ENCODE results near the gene ALDH5A1.
"Not testable (repeated sequence)": the region's sequence is repeated elsewhere in the genome, so short reads cannot be mapped to it uniquely, and the experiment has no call there.

Gene ALDH5A1

DNA sequence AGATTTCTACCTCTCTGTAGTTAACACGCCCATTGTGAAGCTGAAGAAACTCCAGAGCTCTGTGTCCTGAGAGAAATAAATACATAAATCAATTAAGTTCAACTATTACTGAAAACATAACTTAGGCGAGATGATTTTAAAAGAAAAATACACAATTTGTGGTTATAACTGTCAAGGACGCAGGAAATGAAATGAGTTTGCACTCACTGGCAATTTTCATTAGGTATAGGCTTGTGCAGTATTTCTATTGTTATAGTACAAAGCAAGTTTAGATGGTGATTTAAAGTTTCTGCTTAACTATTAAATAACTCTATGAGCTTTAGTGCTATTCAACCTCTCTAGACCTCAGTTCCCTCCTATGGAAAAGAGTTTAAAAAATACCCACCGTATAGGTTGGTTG is 8.7 kb upstream of the ALDH5A1 start:
- no peak for DNase-seq (ENCODE audit: low spot score)

DNA sequence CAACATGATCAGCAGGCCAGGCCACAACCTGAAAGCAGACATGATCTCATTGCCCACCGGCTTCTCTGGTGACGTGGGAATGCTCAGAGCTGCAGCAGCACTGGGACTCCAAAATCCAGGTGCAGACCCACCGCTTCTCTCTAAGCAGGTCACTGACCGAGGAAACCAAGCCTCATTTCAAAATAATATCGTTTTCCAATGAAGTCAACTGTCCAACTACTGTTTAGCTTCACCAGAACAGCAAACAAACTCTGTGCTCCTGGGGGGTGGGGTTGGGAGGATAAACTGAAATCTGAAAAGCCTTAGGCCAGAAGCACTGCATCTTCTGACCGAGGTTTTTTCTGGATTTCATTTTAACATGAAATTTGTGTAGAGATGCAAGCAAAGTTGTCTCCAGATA is 5.3 kb upstream of the ALDH5A1 start, which contains the start of gene GPLD1:
GPLD1 (minus strand) TSS at position 109 of the 400 bp plus-strand sequence; CDS start at position 42, 67 bp downstream.
- DNase-seq (ENCODE audit: low spot score): no peak

DNA sequence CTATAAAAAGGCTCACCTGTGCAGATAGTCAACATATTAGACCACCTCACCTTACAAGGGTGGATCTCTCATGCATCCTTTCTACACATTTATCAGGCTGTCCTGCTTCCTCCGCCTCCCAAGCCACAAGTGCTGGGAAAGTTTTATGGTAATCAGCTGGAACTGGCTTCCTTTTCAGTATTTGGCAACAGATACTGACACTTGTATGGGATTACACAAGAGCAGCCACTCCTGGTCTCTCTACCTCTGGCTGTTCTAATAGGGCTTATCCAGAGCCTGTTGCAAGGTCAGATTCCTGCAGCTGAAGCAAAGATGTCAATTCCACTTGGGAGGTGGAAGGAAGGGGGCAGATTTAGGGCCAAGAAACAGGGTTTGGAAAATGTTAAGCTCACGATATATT is 4.9 kb upstream of the ALDH5A1 start:
- no peak for DNase-seq (ENCODE audit: low spot score)

DNA sequence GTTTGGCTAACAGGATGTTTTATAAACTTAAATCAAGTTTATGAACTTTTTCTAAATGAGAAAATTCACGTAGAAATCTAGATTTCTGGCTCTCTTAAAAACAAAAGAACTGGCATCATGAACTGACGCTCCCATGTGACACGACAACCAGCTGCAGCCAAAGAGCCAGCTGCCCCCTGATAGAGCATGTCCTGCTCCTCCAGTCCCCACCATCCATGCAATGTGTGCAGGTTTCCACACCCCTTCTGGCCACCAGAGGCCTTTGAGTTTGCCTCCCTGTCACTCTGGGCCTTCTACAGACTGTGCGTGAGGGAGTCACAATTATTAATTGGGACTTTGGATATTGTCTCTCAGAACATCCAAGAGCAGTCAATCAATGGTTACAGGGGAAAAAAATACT is 3.8 kb upstream of the ALDH5A1 start:
- DNase-seq (ENCODE audit: low spot score): no peak

DNA sequence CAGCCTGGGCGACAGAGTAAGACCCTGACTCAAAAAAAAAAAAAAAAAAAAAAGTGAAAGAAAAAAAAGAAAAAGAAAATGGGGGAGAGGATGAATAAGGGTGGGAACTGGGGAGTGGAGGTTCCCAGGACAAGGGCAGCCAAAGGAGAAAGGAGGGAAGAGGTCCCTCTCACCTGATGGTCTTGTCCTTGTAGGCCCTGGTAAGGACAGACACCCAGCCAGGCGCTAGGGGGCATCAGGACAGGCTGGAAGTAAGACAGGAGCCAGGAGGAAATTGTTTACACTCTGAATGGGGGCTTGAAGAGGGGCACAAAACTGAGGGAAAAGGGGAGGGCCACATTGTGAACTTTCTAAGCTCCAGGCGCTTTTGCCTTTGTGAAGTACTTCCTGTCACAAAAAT is 2.3 kb upstream of the ALDH5A1 start:
- peak; percentile 23 for DNase-seq (ENCODE audit: low spot score)

DNA sequence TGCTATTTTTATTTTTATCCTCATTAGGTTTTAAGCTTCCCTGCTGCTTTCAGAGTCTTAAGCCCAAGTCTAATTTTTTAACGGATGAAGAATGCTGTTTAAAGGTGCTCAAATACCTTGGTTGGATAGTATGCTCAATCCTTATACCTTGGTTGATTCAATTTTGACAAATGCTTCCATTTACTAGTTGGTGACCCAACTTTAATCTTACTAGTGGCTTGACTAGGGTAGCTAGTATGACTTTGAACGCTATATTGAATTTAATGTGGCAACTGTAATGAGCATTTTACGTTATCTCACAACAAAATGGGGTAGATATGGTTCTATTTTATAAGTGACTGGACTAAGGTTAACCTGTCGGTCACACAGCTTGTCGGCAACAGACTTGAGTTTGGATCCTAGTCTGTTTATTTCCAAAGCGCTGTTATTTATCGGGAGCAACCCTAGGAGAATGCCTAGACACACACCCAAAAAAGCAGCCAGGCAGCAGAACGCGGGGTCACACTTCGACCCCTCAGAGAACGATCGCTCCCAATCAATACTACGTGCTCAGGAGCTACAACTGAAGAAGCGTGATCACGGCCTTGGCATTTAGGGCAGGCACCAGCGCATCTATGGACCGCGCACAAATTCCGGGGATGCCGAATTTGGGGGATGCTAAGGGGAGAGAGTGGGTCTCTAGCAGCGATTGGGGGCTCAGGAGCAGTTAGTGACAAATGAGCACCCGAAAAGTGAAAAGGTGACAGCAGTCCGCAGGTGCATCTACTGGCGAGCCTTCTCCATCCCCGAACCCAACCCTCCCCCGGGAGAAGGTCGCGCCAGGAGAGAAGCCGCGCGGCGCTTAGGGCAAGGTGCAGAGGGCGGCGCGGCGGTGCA is 586 bp upstream of the ALDH5A1 start:
- no peak for DNase-seq (ENCODE audit: low spot score)

DNA sequence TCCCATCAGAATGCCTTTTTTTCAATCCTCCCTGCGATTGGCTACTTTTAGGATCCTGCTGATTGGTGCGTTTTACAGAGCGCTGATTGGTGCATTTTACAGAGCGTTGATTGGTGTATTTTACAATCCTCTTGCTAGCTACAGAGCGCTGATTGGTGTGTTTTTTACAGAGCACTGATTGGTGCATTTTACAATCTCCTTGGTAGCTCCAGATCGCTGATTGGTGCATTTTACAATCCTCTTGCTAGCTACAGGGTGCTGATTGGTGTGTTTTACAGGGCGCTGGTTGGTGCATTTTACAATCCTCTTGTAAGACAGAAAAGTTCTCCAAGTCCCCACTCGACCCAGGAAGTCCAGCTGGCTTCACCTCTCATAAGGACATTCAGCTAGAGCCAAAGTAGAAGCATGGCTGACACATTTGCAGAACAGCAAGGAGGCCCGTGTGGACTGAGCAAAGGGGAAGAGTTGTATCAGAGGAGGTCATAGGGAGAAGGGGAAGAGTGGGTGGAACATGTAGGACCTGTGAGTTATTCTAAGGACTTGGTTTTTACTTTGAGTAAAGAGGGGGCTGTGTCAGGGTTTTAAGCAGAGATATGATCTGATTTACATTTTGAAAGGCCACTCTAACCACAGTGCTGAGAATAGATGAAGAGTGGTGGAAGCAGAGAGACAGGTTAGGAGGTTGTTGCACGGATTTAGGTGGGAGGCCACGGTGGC is 2.6 kb downstream of the ALDH5A1 start:
- DNase-seq (ENCODE audit: low spot score): no peak

DNA sequence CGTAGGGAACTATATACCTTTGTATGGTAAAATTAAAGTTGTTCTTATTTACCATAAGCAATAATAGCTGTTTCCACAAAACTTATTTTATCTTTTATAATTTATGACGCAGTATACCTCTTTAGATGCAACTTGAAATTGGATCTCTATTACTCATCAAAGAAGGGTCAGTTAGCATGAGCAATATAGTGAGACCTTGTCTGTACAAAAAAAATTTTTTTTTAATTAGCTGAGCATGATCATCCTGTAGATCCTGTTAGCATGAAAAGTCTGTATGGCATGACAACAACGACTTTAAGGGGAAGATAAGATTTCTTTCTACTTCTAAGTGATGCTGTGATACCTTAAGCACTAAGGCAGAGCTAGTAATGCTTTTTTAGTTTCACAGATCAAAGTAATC is 5.9 kb downstream of the ALDH5A1 start:
- no peak for DNase-seq (ENCODE audit: low spot score)

DNA sequence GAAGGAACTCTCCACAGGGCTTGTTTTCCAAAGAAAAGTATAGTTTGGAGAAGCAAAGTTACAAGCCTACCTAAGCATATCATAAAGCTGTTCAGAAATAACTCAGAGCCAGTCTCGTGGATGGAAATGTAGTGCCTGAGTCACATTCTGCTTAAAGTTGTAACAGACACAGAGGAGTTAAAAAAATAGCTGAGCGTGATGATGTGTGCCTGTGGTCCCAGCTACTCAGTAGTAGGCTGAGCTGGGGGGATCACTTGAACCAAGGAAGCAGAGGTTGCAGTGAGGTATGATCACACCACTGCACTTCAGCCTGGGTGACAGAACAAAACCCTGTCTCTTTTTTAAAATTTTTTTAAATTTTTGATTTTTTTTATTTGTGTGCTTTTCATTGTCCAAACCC is 6.6 kb downstream of the ALDH5A1 start:
- DNase-seq (ENCODE audit: low spot score): no peak

DNA sequence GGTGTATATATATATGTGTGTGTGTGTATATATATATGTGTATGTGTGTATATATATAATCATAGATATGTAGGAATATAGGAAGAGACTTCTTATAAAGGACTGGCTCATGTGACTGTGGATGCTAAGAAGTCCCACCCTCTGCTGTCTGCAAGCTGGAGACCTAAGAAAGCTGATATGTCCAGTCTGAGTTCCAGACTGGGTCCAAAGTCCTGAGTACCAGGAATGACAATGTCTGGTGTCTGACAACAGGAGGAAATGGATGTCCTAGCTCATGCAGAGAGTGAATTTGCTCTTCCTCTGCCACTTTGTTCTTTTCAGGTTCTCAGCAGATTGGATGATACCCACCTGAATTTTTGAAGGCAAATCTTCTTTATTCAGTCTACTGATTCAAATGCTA is 7.1 kb downstream of the ALDH5A1 start:
- DNase-seq (ENCODE audit: low spot score): no peak

DNA sequence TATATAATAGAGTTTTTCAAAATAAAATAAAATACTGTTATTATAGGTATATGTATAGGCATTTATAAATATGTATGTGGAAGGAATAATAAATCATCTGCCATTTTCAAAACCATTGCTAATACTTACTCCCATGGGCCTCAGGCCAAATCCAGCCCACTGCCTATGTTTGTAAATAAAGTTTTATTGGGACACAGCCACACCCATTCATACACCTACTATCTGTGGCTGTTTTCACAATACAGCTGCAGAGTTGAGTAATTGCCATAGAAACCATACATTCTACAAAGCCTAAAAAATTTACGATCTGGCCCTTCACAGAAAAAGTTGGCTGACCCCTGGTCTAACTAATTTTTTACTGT is 9.5 kb downstream of the ALDH5A1 start:
- DNase-seq (ENCODE audit: low spot score): peak; percentile 16

DNA sequence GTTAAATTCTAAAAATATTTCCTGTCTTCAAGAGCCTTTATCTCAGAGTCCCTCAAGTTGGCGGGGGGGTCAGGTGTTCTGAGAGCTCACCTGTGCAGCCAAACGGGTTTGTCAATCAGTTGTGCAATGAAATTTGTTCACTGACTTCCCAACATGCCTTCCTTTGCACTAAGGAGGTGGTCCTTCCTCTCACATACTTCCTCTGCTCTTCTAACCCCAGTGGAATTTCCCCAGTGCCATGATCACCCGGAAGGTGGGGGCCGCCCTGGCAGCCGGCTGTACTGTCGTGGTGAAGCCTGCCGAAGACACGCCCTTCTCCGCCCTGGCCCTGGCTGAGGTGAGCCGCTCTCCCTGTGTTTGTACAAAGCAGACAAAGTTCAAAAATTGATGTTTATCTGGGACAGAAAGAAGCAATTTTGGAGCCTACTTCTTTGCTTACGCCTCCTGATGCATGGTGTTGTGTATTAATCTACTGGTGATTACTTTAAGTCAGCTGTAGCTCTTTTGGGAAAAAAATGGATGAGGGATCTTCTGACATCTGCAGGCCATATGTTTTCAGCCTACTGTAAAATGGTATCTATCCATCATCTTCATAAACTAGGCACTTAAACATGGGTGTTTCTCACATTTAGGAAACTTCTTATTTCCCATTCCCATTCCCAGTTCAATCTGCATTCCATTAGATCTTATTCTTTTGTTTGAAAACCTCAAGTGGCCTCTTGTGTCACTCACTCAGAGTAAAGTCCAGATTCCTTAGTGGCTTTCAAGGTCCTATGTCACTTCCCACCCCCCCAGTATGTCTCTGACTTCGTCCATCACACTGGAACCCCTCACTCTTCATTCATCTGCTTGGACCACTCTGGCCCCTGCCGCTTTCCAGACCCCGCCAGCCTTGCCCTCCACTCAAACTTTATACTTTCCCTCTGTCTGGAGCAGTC is 10.1 kb downstream of the ALDH5A1 start:
- peak; percentile 48 for DNase-seq (ENCODE audit: low spot score)

DNA sequence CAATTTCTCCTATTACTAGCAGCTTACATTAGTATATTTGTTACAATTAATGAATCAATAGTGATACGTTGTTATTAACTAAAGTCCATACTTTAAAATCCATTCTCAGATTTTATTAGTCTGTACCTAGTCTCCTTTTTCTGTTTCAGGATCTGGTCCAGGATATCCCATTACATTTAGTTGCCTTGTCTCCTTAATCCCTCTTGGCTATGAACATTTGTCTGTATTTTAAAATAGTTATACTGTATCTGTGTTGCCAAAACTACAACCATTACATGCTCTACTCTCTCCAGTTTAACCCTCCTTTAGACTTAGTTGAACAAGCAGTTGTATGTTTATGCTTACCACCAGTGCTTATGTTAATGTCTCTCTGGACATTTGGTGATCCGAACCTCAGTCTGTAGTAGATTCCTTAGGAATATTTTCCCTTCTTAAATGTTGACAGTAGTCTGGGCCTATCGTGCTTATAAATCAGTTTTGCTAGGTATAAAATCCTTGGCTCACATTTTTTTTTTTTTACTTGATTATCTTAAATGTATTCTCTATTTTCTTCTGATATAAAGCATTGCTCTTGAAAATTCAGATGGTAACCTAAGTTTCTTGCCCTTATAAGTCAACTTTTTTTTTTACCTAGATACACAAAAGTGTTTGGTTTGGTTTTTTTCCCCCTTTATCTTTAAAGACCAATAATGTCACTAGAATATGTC is 12.2 kb downstream of the ALDH5A1 start:
- DNase-seq (ENCODE audit: low spot score): no peak

DNA sequence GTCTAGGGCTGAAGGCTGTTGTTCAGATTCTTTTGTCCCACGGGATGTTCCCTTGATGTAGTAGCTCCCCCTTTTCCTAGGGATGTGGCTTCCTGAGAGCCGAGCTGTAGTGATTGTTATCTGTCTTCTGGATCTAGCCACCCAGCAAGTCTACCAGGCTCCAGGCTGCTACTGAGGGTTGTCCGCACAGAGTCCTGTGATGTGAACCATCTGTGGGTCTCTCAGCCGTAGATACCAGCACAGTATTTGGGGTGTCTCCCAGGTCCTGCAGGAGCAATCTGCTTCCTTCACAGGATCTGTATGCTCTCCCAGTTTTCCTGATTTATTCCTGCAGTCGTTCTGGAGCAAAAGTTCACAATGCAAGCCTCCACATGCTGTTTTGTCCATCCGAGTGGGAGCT is 17.2 kb downstream of the ALDH5A1 start:
- DNase-seq (ENCODE audit: low spot score): not testable (repeated sequence)

DNA sequence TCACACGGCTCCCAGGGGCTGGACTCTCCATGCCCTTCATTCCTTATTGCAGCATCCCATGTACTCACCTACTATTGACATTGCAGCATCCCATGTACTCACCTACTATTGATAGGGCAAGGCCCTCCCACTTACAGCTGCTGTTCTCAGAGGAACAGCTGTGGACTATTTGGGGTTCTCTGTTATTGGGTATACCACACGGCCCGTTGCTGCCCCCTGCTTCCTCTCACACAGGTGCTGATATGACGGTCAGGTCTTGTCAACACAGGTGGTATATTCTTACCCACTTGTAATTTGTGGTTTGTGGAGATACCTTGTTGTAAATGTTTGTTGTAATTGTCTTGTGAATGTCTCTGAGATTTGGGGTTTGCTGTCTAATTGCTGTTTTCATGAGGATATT is 18.8 kb downstream of the ALDH5A1 start:
- no peak for DNase-seq (ENCODE audit: low spot score)

DNA sequence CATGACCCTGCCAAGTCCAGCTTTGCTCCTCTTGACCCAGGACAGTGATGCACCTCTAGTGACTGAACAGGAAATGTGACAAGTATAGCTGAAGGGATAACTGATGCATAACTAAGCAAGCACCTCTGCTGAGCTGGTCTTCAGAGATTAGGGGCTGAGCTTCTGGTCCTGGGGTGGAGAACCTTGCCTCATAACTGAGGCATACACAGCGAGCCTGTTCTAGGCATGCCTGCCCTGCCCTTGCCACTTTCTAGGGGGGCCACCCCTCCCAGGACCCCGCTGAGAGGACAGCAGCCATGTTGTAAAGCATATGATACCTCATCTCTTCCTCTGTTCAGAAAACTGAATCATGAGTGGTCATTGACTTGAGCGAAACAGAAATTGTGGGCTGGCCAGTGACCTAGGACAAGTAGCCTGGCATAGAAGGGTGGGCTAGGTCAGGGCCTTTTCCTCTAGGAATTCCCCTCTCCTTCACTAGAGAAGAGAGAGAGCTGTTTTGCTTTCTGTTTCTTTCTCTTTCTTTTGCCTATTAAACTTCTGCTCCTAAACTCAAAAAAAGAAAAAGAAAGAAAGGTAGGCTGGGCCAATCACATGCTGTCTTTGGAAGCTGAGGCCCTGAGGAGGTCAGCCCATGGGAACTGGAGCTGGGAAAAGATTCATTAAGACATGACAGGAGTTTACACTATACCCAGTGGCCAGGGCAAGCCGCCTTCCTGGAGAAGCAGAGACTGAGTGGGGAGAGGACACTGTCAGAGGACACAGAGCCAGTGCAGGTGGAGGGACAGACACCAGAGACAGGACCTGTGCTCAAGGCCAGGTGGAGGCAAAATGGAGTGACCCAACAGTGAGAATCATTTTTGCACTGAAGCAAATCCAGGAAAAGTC is 23.1 kb downstream of the ALDH5A1 start:
- DNase-seq (ENCODE audit: low spot score): no peak

DNA sequence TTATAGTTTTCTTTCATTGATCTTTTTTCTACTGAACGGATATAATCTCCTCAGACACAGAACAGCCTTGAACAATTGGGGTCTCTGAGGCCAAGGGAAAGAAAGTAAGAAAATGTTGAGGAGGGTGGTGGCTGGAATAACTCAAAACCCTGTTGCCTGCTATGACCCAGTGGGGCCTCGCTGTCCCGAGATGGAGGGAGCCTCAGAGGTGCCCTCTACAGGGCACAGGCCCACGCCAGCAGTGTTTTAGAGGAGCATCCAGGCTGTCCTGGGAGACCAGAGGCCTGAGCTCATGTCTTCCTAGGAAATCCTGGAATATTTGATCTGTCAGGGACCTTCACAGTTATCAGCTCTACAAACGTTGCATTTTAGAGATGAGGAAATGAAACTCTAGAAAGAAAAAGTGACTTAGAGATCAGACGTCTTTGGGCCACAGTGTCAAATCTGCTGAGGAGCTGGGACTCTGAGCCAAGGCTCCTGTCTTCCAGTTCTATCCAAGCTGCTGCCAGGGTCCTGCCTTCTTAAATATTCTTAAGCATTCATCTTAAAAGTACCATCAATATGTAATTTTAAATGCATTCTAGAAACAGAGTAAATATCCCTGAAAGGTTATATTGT is 26.3 kb downstream of the ALDH5A1 start:
- DNase-seq (ENCODE audit: low spot score): peak; percentile 28

DNA sequence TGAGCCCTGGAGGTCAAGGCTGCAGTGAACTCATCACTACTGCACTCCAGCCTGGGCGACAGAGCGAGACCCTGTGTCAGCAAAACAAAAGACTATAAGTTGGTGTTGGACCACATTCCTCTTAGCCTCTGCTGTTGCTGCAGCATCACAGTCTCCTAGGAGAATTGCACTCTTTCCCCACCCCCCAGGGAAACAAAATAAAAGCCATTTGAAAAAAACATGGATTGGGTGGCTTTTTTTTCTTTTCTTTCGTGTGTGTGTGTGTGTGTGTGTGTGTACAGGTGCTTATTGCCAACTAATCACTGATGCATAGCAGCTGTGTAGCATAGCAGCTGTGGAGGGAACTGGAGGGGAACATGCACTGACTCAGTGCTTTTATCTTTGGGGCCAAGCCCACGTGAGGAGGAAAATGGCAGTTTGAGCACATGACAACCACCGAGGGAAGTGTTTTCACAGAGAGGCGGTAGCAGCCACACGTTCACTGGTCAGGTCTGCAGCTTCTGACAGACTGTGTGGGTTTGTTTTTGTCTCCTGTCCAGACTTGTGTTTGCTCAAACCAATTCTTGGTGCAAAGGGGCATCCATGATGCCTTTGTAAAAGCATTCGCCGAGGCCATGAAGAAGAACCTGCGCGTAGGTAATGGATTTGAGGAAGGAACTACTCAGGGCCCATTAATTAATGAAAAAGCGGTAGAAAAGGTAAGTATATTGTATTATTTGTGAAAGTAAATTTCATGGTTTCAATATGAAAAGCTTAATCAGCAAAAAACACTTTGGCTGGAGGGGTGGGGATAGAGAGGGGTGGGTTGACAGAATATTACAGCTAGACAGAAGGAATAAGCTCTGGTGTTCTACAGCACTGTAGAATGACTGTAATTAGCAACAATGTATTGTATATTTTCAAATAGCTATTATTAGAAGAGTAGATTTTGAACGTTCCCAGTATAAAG is 27.7 kb downstream of the ALDH5A1 start:
- DNase-seq (ENCODE audit: low spot score): no peak

DNA sequence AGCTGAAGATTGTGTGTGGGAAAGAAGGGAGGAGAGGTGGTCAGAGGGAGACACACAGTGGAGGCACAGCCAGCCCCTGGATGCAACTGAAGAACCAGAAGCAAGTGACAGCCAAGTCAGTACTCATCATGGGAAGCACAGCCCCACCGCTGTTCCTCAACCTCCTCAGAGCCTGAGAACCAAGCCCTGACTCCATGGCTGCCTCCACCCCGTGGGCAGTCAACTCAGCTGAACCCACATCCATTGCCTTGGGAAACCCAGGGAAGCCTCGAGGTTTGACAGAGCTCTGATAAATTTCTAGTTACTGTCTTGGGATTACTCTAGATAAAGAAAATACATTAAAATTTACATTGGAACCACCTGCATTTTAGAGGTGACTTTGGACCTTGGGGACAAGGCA is 29.6 kb downstream of the ALDH5A1 start:
- no peak for DNase-seq (ENCODE audit: low spot score)

All from LoVo (cell line).